DMS153 treated with DMSO at 0.1 percent for 48 hours (cell line): ENCODE data around the gene MESP2.

ENCODE experiments used
- DNase-seq: peaks from one replicate; lab custom pipeline; 2025; ENCODE audit not compliant: unreplicated experiment; lab: John Stamatoyannopoulos, UW

MESP2 gene

GRCh38 chr15:89776274-89777072 is at the start of gene MESP2:
TSS of gene MESP2 (plus strand) at chr15:89776332. CDS start at chr15:89776358, 26 bp downstream.
- DNase-seq, result peak; percentile 25

DNA sequence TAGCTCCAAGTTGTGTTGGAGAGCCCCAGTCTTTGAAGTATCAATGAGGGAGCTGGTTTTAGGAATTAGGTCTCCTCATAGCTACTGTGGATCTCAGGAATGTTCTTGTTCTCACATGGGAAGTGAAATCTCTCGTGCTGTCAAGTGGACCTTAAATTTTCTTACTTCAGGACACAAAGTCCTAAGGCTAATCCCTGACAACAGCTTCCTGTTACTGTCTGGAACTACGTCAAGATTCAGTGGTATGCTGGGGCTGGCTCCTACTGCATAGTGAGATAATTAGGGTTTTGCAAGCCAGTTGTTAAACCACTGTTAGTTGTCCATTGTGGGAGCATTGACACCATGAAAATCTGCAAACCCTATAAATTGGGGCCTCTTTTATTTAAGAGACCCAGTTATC is 47.9 kb upstream of the MESP2 start:
- no peak for DNase-seq

DNA sequence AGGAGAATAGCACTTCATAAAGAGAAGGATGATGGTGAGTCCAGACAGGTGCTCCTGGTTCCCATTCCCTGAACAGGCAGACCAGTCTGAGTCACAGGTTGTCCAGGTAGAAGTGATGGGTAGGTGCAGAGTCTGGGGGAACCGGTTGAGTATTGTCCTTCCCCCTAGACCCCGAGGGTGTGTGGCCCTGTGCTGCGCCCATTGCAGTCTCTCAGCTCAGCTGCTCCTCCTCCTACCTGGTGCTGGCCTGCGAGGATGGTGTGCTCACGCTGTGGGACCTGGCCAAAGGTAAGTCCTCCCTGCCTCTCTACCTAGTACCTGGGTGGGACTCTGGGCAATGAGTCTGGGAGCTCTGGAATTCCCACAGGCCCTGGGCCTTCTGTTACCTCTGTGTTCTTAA is 44.9 kb upstream of the MESP2 start:
- DNase-seq, result no peak

DNA sequence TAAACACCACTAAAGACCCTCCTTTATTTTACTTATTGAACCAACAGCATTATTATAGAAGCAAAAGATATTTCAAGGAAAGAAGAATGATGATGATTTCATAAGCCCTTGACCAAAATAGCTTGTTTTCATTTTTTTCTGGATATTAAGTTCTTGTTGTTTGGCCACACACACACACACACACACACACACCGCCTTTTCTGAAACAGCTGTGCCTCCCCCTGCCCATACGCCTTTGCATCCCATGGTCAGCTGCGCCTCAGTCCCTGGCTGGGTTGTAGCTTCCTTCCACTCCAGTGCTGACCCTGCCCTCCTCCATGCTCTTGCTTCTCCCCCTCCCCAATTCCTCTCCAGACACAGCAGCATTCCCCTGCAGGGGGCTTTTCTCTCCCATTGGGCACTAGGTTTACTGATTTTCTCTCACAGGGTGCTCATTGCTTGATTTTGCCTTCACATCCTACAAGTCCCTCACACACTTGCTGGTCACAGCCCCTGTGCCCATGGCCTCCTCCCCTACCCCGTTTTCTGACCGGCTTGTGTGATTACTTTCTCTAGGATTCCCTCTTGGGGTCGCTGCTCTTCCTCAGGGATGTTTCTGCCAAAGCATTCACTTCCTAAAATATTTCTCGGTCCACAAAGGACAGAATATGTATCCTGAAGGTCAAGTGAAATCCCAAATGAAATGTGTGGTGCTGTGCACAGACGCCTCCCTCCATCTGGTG is 43.5 kb upstream of the MESP2 start:
- no peak for DNase-seq

DNA sequence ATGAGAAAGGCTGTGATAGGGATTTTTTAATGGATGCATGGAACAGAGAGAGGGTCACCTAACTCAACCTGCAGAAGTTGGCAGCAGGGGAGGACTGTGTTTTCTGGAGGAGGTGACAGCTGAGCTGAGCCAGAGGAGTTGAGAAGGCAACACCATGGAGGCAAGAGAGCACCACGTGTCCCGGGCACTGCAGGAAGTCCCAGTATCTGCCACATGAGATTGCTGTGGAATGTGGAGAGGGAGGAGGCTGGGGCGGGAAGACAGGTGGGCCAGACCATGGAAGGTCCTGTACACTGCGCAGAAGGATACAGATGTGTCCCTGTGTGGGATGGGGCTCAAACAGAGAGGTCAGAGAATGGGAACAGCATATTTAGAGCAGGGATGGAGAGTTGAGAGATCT is 40.4 kb upstream of the MESP2 start:
- DNase-seq, result no peak

DNA sequence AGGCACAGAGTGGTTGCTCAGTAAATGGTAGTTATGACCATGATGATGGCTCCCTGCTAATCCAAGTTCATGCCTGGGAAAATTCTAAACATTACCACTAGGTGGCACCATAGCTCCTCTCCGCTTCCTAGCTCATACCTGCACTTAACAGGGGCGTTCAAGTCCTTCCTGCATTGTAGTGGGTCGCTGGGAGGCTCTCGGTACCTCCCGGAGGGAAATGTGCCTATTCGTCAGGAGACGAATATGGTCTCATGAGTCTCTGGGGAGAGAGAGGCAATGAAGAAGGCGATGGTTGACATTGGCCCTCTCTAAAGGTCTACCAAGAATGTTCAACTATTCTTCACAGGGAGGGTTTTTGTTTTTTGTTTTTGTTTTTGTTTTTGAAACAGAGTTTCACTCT is 36.0 kb upstream of the MESP2 start:
- peak; percentile 7 for DNase-seq

DNA sequence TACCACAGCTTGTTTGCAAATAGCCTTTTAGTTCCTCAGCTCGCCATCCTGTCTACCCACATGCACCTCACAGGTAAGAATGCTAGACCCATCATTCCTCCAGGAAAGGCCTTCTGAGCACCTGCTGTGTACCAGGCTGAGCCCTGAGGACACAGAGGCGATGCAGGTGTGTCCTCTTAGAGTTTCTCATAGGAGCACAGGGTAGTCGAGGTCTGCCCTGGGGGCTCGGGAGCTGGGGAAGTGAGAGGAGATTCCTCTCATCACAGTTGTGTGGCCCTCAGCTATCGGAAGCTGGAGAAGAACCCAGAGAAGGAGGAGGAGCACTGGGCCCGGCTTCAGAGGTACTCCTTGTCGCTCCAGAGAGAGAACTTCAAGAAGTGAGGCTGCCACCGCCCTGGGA is 33.1 kb upstream of the MESP2 start:
- DNase-seq, result no peak

GRCh38 chr15:89743594-89743993 is 32.5 kb upstream of the MESP2 start:
- no peak for DNase-seq

GRCh38 chr15:89745131-89745530 is 31.0 kb upstream of the MESP2 start:
- no peak for DNase-seq

DNA sequence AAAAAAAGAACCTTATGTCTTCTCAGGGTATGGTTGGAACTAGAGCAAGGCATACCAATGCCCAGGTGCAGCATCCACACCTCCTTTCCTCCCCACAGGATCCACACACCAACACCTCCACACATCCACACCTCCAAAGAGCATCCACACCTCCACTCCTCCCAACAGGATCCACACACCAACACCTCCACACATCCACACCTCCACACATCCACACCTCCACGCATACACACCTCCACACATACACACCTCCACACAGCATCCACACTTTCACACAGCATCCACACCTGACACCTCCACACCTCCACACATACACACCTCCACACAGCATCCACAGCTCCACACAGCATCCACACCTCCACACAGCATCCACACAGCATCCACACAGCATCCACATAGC is 30.4 kb upstream of the MESP2 start:
- no peak for DNase-seq

DNA sequence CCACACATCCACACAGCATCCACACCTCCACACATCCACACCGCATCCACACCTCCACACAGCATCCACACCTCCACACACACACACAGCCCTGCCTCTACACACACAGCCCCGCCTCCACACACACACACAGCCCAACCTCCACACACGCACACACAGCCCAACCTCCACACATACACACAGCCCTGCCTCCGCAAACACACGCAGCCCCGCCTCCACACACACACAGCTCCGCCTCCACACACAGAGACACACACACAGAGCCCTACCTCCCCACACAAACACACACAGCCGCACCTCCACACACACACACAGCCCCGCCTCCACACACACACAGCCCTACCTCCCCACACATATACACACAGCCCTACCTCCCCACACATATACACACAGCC is 29.7 kb upstream of the MESP2 start:
- DNase-seq, result no peak

- no peak for DNase-seq
Measured at GRCh38 chr15:89747708-89748682, 28.1 kb upstream of the MESP2 start.

GRCh38 chr15:89749054-89749453 is 27.1 kb upstream of the MESP2 start:
- no peak for DNase-seq

DNA sequence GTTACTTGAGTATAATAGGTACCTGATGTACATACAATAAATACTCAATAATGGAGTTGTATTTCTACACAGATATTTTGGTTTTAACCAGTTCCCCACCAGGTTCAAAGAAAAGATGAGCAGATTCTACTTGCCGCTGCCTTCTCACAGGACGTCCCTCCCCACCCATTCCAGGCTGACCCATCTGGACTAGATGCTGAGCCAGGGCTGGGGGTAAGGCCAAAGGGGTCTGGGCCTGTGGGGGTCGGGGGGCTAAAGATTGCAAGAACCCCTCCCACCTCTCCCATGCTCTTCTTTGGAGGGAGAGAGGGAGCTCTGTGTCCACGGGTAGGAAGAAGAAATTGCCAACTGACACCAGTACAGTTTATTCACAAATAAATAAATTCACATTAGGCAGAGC is 26.6 kb upstream of the MESP2 start:
- no peak for DNase-seq

- no peak for DNase-seq
Measured at GRCh38 chr15:89749951-89750559, 26.1 kb upstream of the MESP2 start.

- DNase-seq, result peak; percentile 63
Measured at GRCh38 chr15:89750560-89751542, 25.3 kb upstream of the MESP2 start, which contains the start of gene MESP1. TSS of gene MESP1 (minus strand) at chr15:89751249. CDS start at chr15:89751231, 18 bp downstream.

DNA sequence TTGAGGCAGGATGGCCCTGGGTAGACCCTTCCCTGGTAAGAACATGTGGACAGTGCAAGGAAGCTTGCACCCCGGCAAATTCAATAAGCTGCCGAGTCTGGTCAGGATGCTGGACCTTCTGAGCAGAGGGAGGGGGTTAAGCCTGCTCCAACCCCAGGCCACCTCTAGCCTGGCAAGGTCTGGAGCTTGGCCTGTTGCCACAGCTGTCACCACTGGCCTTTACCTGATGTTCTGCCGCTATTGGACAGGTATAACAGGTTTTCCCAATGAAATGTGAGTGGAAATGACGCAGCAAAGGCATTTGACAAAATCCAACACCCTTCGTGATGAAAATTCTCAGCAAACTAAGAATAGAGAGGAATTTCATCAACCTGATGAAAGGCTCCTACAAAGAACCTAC is 24.4 kb upstream of the MESP2 start:
- no peak for DNase-seq

DNA sequence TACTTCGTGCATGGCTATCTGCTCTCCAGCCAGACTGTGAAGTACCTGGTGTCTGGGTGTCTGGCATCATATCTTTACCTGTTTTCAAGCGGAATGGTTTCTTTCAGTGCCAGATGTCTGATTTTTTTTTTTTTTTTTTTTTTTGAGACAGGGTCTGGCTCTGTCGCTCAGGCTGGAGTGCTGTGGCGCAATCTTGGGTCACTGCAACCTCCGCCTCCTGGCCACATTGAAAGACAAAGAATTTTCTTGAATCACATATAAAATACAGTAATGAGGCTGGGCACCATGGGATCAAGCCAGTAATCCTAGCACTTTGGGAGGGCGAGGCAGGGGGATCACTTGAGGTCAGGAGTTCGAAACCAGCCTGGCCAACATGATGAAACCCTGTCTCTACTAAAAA is 22.3 kb upstream of the MESP2 start:
- DNase-seq, result no peak

DNA sequence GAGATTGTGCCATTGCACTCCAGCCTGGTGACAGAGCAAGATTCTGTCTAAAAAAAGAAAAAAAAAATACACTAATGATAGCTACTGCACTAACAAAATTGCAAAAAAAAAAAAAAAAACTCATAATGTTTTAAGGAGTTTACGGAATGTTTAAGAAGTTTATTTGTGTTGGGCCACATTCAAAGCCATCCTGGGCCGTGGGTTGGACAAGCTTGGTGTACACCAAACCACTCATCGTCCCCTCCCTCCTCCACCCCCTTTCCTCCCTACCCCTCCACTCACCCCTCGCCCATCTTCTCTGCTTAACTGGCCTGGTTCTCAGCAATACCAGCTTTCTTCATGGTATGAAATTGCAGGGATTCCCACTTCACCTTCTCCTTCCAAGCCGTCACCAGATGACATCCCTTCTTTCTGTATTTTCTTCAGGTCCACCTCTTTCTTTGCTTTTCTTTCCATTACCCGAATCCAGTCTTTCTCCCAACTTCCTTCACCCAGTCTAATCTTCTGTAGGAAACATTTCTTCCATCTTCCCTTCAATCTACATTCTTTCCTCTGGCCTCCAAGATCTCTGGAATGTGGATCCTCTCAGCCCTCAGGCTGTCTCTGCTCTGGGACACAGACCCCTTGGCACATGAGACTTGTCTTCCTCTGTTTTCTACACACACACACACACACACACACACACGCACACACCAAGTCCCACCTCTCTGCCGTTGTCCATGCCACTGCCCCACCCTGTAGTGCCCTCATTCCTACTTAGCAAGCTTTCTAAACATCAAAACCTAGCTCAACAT is 21.6 kb upstream of the MESP2 start:
- DNase-seq, result no peak
